AG09309 (cell line): Measurements from ENCODE around the gene PRPF38B.

Experiments used
- DNase-seq: peaks from one replicate; pipeline ENCODE4 v3.0.0-alpha.2; 2010; ENCODE audit warnings: low read depth
- H3K4me3 ChIP-seq: 2 replicates; pipeline ENCODE4 v1.5.1; 2011; ENCODE audit warnings: mild to moderate bottlenecking, low read depth, low read length, moderate library complexity; ENCODE audit not compliant: control insufficient read depth
- TF ChIP-seq, protein P1 (sequence below): IDR thresholded peaks from 2 replicates; pipeline ENCODE4 v1.5.1; 2011; ENCODE audit warnings: mild to moderate bottlenecking, low read depth, low read length, inconsistent platforms; ENCODE audit not compliant: insufficient read depth, control insufficient read depth; ENCODE audit errors: missing control alignments

The PRPF38B gene, protein sequence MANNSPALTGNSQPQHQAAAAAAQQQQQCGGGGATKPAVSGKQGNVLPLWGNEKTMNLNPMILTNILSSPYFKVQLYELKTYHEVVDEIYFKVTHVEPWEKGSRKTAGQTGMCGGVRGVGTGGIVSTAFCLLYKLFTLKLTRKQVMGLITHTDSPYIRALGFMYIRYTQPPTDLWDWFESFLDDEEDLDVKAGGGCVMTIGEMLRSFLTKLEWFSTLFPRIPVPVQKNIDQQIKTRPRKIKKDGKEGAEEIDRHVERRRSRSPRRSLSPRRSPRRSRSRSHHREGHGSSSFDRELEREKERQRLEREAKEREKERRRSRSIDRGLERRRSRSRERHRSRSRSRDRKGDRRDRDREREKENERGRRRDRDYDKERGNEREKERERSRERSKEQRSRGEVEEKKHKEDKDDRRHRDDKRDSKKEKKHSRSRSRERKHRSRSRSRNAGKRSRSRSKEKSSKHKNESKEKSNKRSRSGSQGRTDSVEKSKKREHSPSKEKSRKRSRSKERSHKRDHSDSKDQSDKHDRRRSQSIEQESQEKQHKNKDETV

DNA sequence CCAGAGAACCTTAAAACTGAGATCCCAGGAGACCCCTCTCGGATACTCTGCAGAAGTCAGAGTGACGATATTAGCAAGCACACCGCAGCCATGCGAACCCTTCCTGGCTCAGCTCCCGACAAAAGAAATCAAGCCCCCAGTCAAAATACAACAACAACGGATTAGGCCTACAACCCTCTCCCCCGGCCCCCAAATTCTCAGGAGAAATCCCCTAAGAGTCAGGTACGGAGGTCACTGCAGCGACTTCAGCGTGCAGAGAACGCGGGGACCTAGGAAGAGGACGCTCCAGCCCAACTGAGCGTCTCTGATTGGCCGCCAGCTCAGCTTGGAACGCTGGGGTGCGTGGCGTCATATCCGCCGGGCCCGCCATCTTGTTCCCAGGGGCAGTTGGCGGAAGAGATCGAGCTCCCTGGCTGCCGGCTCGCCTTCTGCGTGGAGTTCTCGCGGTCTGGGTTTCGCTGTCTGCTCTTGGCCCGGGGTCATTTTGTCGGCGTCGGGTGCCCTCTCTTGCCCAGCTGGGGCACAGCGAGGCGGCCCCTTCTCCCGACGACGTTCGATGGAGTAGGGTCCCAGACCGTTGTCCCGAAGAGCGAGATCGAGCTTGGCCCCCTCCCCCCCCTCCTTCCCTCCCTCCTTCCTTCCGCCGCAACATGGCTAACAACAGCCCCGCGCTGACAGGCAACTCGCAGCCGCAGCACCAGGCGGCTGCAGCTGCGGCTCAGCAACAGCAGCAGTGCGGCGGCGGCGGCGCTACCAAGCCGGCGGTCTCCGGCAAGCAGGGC, at the start of gene PRPF38B:
Gene PRPF38B, plus strand, starts transcription at position 369 of the 782 bp plus-strand sequence. Its CDS starts 282 bp downstream, at position 651.
- H3K4me3 ChIP-seq, result peak within 1 kb of the TSS; percentile 89
- peak; percentile 47 for DNase-seq
- TF ChIP-seq, protein P1, sequence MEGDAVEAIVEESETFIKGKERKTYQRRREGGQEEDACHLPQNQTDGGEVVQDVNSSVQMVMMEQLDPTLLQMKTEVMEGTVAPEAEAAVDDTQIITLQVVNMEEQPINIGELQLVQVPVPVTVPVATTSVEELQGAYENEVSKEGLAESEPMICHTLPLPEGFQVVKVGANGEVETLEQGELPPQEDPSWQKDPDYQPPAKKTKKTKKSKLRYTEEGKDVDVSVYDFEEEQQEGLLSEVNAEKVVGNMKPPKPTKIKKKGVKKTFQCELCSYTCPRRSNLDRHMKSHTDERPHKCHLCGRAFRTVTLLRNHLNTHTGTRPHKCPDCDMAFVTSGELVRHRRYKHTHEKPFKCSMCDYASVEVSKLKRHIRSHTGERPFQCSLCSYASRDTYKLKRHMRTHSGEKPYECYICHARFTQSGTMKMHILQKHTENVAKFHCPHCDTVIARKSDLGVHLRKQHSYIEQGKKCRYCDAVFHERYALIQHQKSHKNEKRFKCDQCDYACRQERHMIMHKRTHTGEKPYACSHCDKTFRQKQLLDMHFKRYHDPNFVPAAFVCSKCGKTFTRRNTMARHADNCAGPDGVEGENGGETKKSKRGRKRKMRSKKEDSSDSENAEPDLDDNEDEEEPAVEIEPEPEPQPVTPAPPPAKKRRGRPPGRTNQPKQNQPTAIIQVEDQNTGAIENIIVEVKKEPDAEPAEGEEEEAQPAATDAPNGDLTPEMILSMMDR, result no peak

DNA sequence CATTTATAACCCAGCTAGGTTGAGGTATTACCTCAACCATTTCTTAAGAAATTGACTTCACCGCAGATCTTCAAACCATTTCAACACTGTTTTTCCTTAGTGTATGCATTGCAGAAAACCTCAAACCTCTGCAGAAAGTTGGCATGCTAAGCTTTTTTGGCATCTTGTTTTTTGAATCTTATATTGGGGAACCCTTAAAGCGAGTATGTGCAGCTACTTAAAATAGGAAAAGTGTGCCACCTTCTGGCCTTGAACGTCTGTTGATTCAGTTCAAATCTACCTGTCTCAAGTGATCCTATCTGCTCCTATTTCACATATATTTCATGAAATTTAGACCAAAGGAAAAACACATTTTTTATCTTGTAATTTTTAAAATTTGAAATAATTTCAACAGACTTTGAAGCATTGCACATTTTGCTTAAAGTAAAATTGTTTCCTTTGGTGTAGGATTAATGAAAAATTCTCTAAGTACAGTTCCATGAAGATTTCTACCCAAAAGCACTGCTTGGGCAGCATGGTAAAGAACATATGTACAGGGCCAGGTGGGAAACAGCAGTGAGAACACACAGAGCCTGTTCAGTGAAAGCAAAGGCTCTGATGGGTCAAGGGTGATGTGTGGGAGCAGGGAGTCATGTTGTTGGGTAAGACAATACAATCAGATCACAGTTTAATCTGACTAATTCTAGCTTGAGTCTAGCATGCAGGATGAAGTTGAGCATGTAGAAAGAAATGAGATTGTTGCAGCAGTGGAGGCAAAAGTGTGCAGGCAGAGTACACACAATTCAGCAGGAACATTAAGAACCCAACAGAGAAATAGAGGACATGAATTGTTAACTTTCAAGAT, 48.4 kb upstream of the PRPF38B start:
- no peak overlapping the region for H3K4me3 ChIP-seq
- TF ChIP-seq, protein P1, result peak; percentile 64
- peak; percentile 73 for DNase-seq

DNA sequence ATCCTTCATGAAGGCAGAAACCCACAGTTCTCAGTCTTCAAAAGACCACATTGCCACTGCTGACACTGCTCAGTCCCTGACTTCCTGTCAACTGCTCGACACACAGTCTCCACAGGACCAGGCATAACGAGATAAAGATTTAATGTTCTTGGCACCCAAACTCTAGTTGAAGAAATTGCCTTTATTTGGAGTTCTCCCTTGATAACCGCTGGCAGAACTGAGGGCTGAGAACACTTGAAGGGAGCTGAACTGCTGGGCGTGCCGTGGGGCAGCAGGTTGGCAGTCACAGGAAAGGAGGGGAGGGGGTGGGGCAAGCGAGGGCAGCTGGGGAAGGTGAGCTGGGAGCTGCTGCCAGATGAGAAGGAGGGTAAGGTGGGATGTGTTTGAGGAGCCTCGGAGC, 47.1 kb upstream of the PRPF38B start:
- DNase-seq, result no peak
- H3K4me3 ChIP-seq, result no peak overlapping the region
- TF ChIP-seq, protein P1, result no peak

DNA sequence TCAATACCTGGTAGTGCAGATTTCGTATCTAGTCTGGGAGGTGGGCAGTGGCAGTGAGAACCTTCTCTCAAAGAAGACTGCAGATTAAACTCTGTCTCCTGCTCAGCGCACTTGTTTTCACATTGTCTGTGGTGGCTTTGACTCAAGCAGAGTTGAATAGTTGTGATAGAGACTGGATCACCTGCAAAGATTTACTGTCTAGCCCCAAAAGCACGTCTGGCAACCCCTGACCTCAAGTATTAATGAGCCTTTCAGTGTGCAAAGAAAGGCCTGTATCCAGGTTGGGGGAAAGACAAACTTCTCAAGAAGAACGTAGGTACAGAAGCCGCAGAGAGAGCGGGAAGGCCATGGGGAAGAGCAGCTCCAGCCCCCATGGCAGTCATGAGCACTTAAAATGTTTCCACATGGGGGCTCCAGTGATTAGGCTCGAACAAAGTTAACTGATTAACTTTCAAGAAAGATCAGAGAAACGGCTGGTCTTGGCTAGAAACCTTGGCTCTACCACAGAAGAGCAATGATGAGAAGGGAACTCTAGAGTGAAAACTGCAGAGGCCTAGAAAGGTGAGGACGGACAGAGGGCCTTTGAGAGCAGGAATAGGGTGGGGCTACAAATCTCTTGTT, 46.4 kb upstream of the PRPF38B start:
- TF ChIP-seq, protein P1, result no peak

DNA sequence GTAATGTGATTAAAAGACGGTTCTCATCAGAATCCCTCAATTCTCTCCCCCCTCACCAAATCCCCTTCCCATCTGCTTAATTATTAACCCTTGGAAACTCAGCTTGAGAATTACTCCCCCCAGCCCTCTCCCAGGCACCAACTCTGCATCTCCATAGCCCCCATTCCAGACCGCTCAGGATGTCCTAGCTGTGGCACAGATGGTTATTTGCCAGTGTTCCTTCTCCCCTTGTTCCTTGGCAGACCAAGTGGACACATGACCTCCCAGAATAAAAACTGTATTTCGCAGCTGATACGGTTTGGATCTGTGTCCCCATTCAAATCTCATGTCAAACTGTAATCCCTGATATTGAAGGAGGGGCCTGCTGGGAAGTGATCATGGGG, 45.9 kb upstream of the PRPF38B start:
- no peak for DNase-seq
- TF ChIP-seq, protein P1, result no peak
- H3K4me3 ChIP-seq, result no peak overlapping the region

More for the DNA sequence above, 46.4 kb upstream of the PRPF38B start:
- no peak for DNase-seq
- H3K4me3 ChIP-seq, result no peak overlapping the region
